H9 (cell line): ENCODE results near the gene NOD1. TPM values are rescaled to one million over a fixed set of nuclear protein-coding genes. Genes with fewer than 3 reads are reported as not detected.

Source experiments
- DNase-seq: peaks from one replicate; pipeline ENCODE4 v3.0.0-alpha.2; 2017
- H2AFZ ChIP-seq: one replicate; pipeline ENCODE4 v1.6.1; 2013; ENCODE audit warnings: mild to moderate bottlenecking, low read length, control low read depth, moderate library complexity
- H2AK5ac ChIP-seq: 2 replicates; pipeline ENCODE4 v1.6.1; 2013; ENCODE audit warnings: low read length, control low read depth, mixed read lengths; ENCODE audit not compliant: insufficient read length
- H2BK120ac ChIP-seq: one replicate; pipeline ENCODE4 v1.6.1; 2013; ENCODE audit warnings: low read depth, mild to moderate bottlenecking, low read length, control low read depth, inconsistent platforms; ENCODE audit not compliant: poor library complexity, severe bottlenecking
- H2BK12ac ChIP-seq: 2 replicates; pipeline ENCODE4 v1.6.1; 2013; ENCODE audit warnings: low read length, control low read depth, mixed read lengths, low read depth; ENCODE audit not compliant: insufficient read length
- H2BK15ac ChIP-seq: 2 replicates; pipeline ENCODE4 v1.6.1; 2013; ENCODE audit warnings: low read depth, low read length, control low read depth
- H2BK20ac ChIP-seq: one replicate; pipeline ENCODE4 v1.6.1; 2013; ENCODE audit warnings: low read depth, mild to moderate bottlenecking, low read length, control low read depth, inconsistent platforms; ENCODE audit not compliant: poor library complexity, severe bottlenecking
- H2BK5ac ChIP-seq: 2 replicates; pipeline ENCODE4 v1.6.1; 2013; ENCODE audit warnings: low read length, control low read depth, mixed read lengths; ENCODE audit not compliant: insufficient read length
- H3K14ac ChIP-seq: 2 replicates; pipeline ENCODE4 v1.6.1; 2013; ENCODE audit warnings: low read length, control low read depth; ENCODE audit not compliant: insufficient read depth
- H3K18ac ChIP-seq: 2 replicates; pipeline ENCODE4 v1.6.1; 2013; ENCODE audit warnings: low read depth, mild to moderate bottlenecking, mixed read lengths, low read length, control low read depth; ENCODE audit not compliant: insufficient read length
- H3K23ac ChIP-seq: 2 replicates; pipeline ENCODE4 v1.6.1; 2013; ENCODE audit warnings: low read length, control low read depth, mixed read lengths, low read depth; ENCODE audit not compliant: insufficient read length
- H3K23me2 ChIP-seq: 2 replicates; pipeline ENCODE4 v1.6.1; 2013; ENCODE audit warnings: low read depth, mild to moderate bottlenecking, mixed read lengths, low read length, control low read depth; ENCODE audit not compliant: insufficient read length, poor library complexity, severe bottlenecking
- H3K27ac ChIP-seq: 2 replicates; pipeline ENCODE4 v1.5.1; 2013; ENCODE audit warnings: low read length, control low read depth, mixed read lengths, low read depth; ENCODE audit not compliant: insufficient read length
- H3K27me3 ChIP-seq: 2 replicates; pipeline ENCODE4 v1.6.1; 2013; ENCODE audit warnings: low read length, control low read depth, inconsistent platforms; ENCODE audit not compliant: insufficient read depth
- H3K4ac ChIP-seq: 2 replicates; pipeline ENCODE4 v1.6.1; 2013; ENCODE audit warnings: low read depth, mild to moderate bottlenecking, control low read depth, inconsistent platforms, low read length, moderate library complexity
- H3K4me1 ChIP-seq: 2 replicates; pipeline ENCODE4 v1.6.1; 2013; ENCODE audit warnings: low read length, control low read depth, inconsistent platforms; ENCODE audit not compliant: insufficient read depth
- H3K4me2 ChIP-seq: 2 replicates; pipeline ENCODE4 v1.6.1; 2013; ENCODE audit warnings: low read length, control low read depth, mixed read lengths; ENCODE audit not compliant: insufficient read length, insufficient read depth
- H3K56ac ChIP-seq: 2 replicates; pipeline ENCODE4 v1.6.1; 2013; ENCODE audit warnings: low read depth, mild to moderate bottlenecking, mixed read lengths, low read length, control low read depth; ENCODE audit not compliant: insufficient read length
- H3K79me1 ChIP-seq: 2 replicates; pipeline ENCODE4 v1.6.1; 2013; ENCODE audit warnings: low read depth, mild to moderate bottlenecking, moderate library complexity, low read length, control low read depth, inconsistent platforms; ENCODE audit not compliant: insufficient read depth, poor library complexity, severe bottlenecking
- H3K79me2 ChIP-seq: 2 replicates; pipeline ENCODE4 v1.6.1; 2013; ENCODE audit warnings: low read length, control low read depth, inconsistent platforms; ENCODE audit not compliant: insufficient read depth
- H3K9ac ChIP-seq: 2 replicates; pipeline ENCODE4 v1.6.1; 2013; ENCODE audit warnings: low read length, control low read depth, mixed read lengths; ENCODE audit not compliant: insufficient read length; ENCODE audit errors: extremely low read depth
- H3K9me3 ChIP-seq: one replicate; pipeline ENCODE4 v1.6.1; 2013; ENCODE audit warnings: low read depth, low read length, inconsistent platforms; ENCODE audit not compliant: control insufficient read depth
- H3T11ph ChIP-seq: one replicate; pipeline ENCODE4 v1.6.1; 2013; ENCODE audit warnings: mild to moderate bottlenecking, low read length, control low read depth, inconsistent platforms
- H4K20me1 ChIP-seq: one replicate; pipeline ENCODE4 v1.6.1; 2013; ENCODE audit not compliant: control insufficient read depth, insufficient read length, insufficient read depth
- H4K5ac ChIP-seq: 2 replicates; pipeline ENCODE4 v1.6.1; 2013; ENCODE audit warnings: low read depth, mild to moderate bottlenecking, mixed read lengths, low read length, control low read depth; ENCODE audit not compliant: insufficient read length
- H4K8ac ChIP-seq: replicated peaks from 2 replicates; pipeline ENCODE4 v1.6.1; 2013; ENCODE audit warnings: low read length, control low read depth, mixed read lengths, low read depth; ENCODE audit not compliant: insufficient read length
- H4K91ac ChIP-seq: 2 replicates; pipeline ENCODE4 v1.6.1; 2013; ENCODE audit warnings: low read depth, mild to moderate bottlenecking, moderate library complexity, mixed read lengths, low read length, control low read depth; ENCODE audit not compliant: insufficient read length
- H3K27ac Mint-ChIP-seq, 3 experiments: 2 replicates in 2 of 3; 3 replicates in 1 of 3; pipeline ENCODE4 v1.8.0; 2020 to 2021; ENCODE audit warnings: mixed read lengths in 3 of 3, mild to moderate bottlenecking in 1 of 3, moderate library complexity in 1 of 3
- H3K27me3 Mint-ChIP-seq: 2 replicates; pipeline ENCODE4 v1.8.0; 2021; ENCODE audit warnings: low read depth, mild to moderate bottlenecking, moderate library complexity, mixed read lengths
- H3K36me3 Mint-ChIP-seq, 3 experiments: 2 replicates in 2 of 3; 3 replicates in 1 of 3; pipeline ENCODE4 v1.8.0; 2020 to 2021; ENCODE audit warnings: low read depth in 3 of 3, mixed read lengths in 3 of 3; ENCODE audit not compliant: insufficient read depth in 1 of 3
- H3K4me1 Mint-ChIP-seq, 2 experiments: 2 replicates each; pipeline ENCODE4 v1.8.0; 2020; ENCODE audit warnings: mixed read lengths in 2 of 2
- H3K4me3 Mint-ChIP-seq, 2 experiments: 2 replicates in 1 of 2; 3 replicates in 1 of 2; pipeline ENCODE4 v1.8.0; 2020 to 2021; ENCODE audit warnings: mild to moderate bottlenecking in 2 of 2, mixed read lengths in 2 of 2, moderate library complexity in 1 of 2
- H3K9me3 Mint-ChIP-seq, 2 experiments: 2 replicates in 1 of 2; 3 replicates in 1 of 2; pipeline ENCODE4 v1.8.0; 2020; ENCODE audit warnings: mild to moderate bottlenecking in 2 of 2, mixed read lengths in 2 of 2, moderate library complexity in 1 of 2
- CTCF ChIP-seq: fragments of 200-600 bp; sonication (generic); conservative IDR thresholded peaks from 3 replicates; pipeline ENCODE4 v1.8.0; 2021; ENCODE audit warnings: antibody characterized with exemption, mild to moderate bottlenecking
- WGBS: extraction: QIAGEN DNeasy Blood & Tissue Kit; methylation state at CpG from one replicate; pipeline ENCODE4 v1.1.7; 2013; ENCODE audit warnings: missing lambda C conversion rate, low lambda C conversion rate, mixed read lengths; ENCODE audit not compliant: insufficient read length; ENCODE audit errors: extremely low coverage; 5-methylcytosine and 5-hydroxymethylcytosine counted together
- total RNA-seq: library from RNA; stranded (reverse); gene quantifications from 2 replicates; pipeline ENCODE4 v1.2.1, GENCODE V29; 2021

NOD1 gene
- total RNA-seq, 1 experiment from 2014 or later: 5.3 TPM

- no peak overlapping the region for H3K4me2 ChIP-seq
- H2BK120ac ChIP-seq: no peak overlapping the region
- Mint-ChIP-seq H3K36me3 (peaks cover 0 to 12% (median 9%) of the 10 kb centered on the region in 3 experiments; a peak in 5 of 7 replicates), H3K9me3 (peaks cover 16 to 20% of the 10 kb centered on the region in 2 experiments; a peak in 4 of 5 replicates), H3K27me3 (no peaks in the 10 kb centered on the region), H3K27ac (no peak overlapping the region), H3K4me1 (no peaks in the 10 kb centered on the region), H3K4me3 (no peak overlapping the region)
- H4K5ac ChIP-seq: no peak overlapping the region
- no peaks in the 10 kb centered on the region for H3K23me2 ChIP-seq
- H3K27ac ChIP-seq: no peak overlapping the region
- no peaks in the 10 kb centered on the region for H3K27me3 ChIP-seq
- H3K9me3 ChIP-seq: no peaks in the 10 kb centered on the region
- no peak overlapping the region for H2BK12ac ChIP-seq
- H3K4ac ChIP-seq: no peak overlapping the region
- no CpG with 5 or more reads among the region's 4 CpGs for WGBS
- no peak overlapping the region for H3K14ac ChIP-seq
- H4K91ac ChIP-seq: no peak overlapping the region
- H3T11ph ChIP-seq: no peak overlapping the region
- no peak overlapping the region for H2BK15ac ChIP-seq
- no peak overlapping the region for H2AK5ac ChIP-seq
- no peak overlapping the region for H2BK20ac ChIP-seq
- H3K4me1 ChIP-seq: no peaks in the 10 kb centered on the region
- H3K18ac ChIP-seq: no peak overlapping the region
- no peak overlapping the region for H2AFZ ChIP-seq
- H3K9ac ChIP-seq: no peak overlapping the region
- no peak overlapping the region for H3K23ac ChIP-seq
- no peaks in the 10 kb centered on the region for H4K20me1 ChIP-seq
- H4K8ac ChIP-seq: no peak overlapping the region
- H3K79me2 ChIP-seq: no peaks in the 10 kb centered on the region
- TF ChIP-seq CTCF: no peak
- H3K56ac ChIP-seq: no peak overlapping the region
- DNase-seq: no peak
- no peaks in the 10 kb centered on the region for H3K79me1 ChIP-seq
- no peak overlapping the region for H2BK5ac ChIP-seq
Measured at GRCh38 chr7:30379741-30380140, 98.8 kb downstream of the NOD1 start.
